Middle frontal gyrus (tissue), 1 donor: ENCODE results near the gene EP300.
"Not testable (repeated sequence)": the region's sequence is repeated elsewhere in the genome, so short reads cannot be mapped to it uniquely, and the experiment has no call there.

Source experiments
- DNase-seq: peaks from one replicate; pipeline ENCODE4 v3.0.0-alpha.2; 2015; ENCODE audit warnings: low spot score; ENCODE audit errors: extremely low spot score

Gene EP300

GRCh38 chr22:41147722-41148121 lies 55.3 kb downstream of the EP300 start:
- DNase-seq: no peak

GRCh38 chr22:41152902-41153301 lies 60.5 kb downstream of the EP300 start:
- no peak for DNase-seq

- no peak for DNase-seq
Measured at GRCh38 chr22:41157083-41157482, 64.7 kb downstream of the EP300 start.

GRCh38 chr22:41169157-41169556 lies 76.8 kb downstream of the EP300 start:
- DNase-seq: no peak

GRCh38 chr22:41171996-41172395 lies 79.6 kb downstream of the EP300 start:
- DNase-seq: no peak

GRCh38 chr22:41175546-41175945 lies 83.2 kb downstream of the EP300 start:
- no peak for DNase-seq

GRCh38 chr22:41177040-41177621 lies 84.7 kb downstream of the EP300 start:
- DNase-seq: no peak

GRCh38 chr22:41177622-41178424 lies 85.4 kb downstream of the EP300 start:
- no peak for DNase-seq

GRCh38 chr22:41178425-41178975 lies 86.1 kb downstream of the EP300 start:
- no peak for DNase-seq

GRCh38 chr22:41180362-41180761 lies 88.0 kb downstream of the EP300 start:
- DNase-seq: not testable (repeated sequence)

GRCh38 chr22:41180926-41181325 lies 88.5 kb downstream of the EP300 start:
- DNase-seq: no peak

- no peak for DNase-seq
Measured at GRCh38 chr22:41181349-41182241, 89.2 kb downstream of the EP300 start.

- DNase-seq: no peak
Measured at GRCh38 chr22:41184679-41185078, 92.3 kb downstream of the EP300 start.

- DNase-seq: no peak
Measured at GRCh38 chr22:41191467-41191866, 99.1 kb downstream of the EP300 start.

- no peak for DNase-seq
Measured at GRCh38 chr22:41193829-41194228, 101.4 kb downstream of the EP300 start.

- DNase-seq: peak; percentile 62
Measured at GRCh38 chr22:41197038-41197972, 104.9 kb downstream of the EP300 start.

- DNase-seq: no peak
Measured at GRCh38 chr22:41198027-41198580, 105.7 kb downstream of the EP300 start.

GRCh38 chr22:41201141-41201540 lies 108.7 kb downstream of the EP300 start:
- DNase-seq: no peak

GRCh38 chr22:41203118-41203517 lies 110.7 kb downstream of the EP300 start:
- no peak for DNase-seq

GRCh38 chr22:41204066-41204465 lies 111.7 kb downstream of the EP300 start:
- no peak for DNase-seq
